WERI-Rb-1 (cell line): ENCODE data around the gene ANKRD44.
"Not testable (repeated sequence)": the region's sequence is repeated elsewhere in the genome, so short reads cannot be mapped to it uniquely, and the experiment has no call there.

ENCODE experiments used
- DNase-seq: peaks from one replicate; pipeline ENCODE4 v3.0.0-alpha.2; 2020
- H3K27ac ChIP-seq: fragments of 250-450 bp; sonication (Bioruptor Pico); 2 replicates; pipeline ENCODE4 v1.5.1; 2020; ENCODE audit warnings: mild to moderate bottlenecking, moderate library complexity
- H3K27me3 ChIP-seq: fragments of 250-450 bp; sonication (Bioruptor Pico); 2 replicates; pipeline ENCODE4 v1.5.1; 2021; ENCODE audit warnings: mild to moderate bottlenecking, low read depth, moderate library complexity; ENCODE audit not compliant: insufficient read depth, severe bottlenecking
- H3K36me3 ChIP-seq: fragments of 250-450 bp; sonication (Bioruptor Pico); 2 replicates; pipeline ENCODE4 v1.5.1; 2020; ENCODE audit warnings: mild to moderate bottlenecking, moderate library complexity
- H3K4me3 ChIP-seq: 2 replicates; pipeline ENCODE4 v1.5.1; 2011; ENCODE audit warnings: low read depth, mild to moderate bottlenecking, control low read depth, low read length
- H3K9me3 ChIP-seq: fragments of 250-450 bp; sonication (Bioruptor Pico); 2 replicates; pipeline ENCODE4 v1.5.1; 2021; ENCODE audit warnings: mild to moderate bottlenecking, moderate library complexity; ENCODE audit not compliant: severe bottlenecking
- CTCF ChIP-seq: IDR thresholded peaks from 2 replicates; pipeline ENCODE4 v1.5.1; 2011; ENCODE audit warnings: low read depth, mild to moderate bottlenecking, control low read depth, inconsistent platforms, low read length

ANKRD44 gene

DNA sequence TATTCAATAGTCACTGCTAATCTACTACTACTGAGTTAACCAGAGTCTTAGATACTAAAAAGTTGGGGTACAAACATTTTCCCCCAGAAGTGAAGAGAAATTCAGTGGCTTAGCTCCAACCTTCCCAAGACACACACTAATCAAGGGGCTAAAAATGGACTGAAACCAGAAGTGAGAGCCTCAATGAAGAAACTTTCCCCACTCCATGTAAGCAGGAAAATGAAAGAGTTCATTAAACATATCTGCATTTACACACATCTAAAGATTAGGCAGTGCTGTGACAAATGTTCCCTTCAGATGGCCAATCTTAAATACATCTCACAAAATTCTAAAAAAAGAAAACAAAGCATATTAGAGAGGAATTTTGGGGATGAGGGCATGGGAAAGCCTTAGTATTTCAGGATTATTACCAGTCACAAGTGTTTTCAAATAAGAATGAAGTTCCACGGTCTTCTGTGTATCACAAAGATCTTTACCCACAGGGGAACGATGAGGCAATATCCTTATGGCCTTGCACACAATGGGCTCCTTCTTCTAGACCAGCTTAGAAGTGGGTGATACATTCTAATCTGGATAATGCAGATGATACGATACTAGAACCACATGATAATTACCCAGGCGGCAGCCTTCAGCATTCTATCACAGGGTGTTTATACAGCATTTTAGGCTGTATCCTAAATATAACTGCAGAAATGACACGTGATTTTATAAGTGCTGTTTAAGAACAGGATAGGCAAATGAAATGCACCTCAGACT is 17.1 kb downstream of the ANKRD44 start:
- no peak for TF ChIP-seq CTCF
- no peaks in the 10 kb centered on the region for H3K36me3 ChIP-seq
- H3K27me3 ChIP-seq: no peaks in the 10 kb centered on the region
- H3K9me3 ChIP-seq: no peaks in the 10 kb centered on the region
- no peak overlapping the region for H3K27ac ChIP-seq
- no peak overlapping the region for H3K4me3 ChIP-seq
- no peak for DNase-seq

- Histone ChIP-seq H3K4me3 (no peak overlapping the region), H3K27ac (no peak overlapping the region), H3K9me3 (no peaks in the 10 kb centered on the region), H3K27me3 (no peaks in the 10 kb centered on the region), H3K36me3 (no peaks in the 10 kb centered on the region)
- TF ChIP-seq CTCF: no peak
- DNase-seq: no peak
These were observed 18.0 kb downstream of the ANKRD44 start for GRCh38 chr2:197292619-197293018.

DNA sequence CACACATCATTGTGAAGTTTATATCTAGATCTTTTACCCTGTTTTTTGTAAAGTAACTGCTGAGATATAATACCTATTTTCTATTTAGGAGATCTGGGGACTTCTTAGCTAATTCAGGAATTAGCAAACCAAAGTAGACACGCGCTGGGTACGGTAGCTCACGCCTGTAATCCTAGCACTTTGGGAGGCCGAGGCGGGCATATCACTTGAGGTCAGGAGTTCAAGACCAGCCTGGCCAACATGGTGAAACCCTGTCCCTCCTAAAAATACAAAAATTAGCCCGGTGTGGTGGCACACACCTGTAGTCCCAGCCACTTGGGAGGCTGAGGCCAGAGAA is 23.0 kb downstream of the ANKRD44 start:
- DNase-seq, H3K27ac ChIP-seq, H3K4me3 ChIP-seq, H3K36me3 ChIP-seq, H3K27me3 ChIP-seq, H3K9me3 ChIP-seq: not testable (repeated sequence)

DNA sequence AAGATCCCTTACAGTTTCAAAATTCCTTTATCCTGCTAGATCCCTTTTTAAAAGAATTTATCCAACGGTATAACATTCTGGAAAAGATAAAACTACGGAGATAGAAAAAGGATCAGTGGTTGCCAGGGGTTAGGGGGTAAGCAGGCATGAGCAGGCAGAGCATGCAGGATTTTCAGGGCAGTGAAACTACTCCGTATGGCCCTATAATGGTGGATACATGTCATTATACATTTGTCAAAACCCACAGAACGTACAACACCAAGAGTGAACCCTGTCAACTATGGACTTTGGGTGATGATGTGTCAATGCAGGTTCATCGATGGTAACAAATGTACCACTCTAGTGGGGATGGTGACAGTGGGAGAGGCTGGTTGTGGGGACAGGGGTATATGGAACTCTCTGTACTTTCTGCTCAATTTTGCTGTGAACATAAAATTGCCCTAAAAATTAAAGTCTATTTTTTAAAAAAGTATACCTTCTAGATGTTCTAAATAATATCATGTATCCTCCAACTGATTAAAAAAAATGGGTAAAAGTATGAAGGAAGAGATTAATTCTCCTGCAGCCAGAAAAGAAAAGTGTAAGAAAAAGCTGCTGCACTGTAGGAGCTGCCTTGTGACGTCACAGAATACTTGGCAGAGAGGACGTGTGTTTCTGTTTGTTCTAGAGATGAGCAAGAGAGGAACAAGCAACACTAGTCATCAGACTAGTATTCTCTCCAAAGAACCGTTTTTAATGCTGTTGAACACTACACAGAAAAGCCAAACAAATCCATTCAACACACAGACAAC is 23.6 kb downstream of the ANKRD44 start:
- Histone ChIP-seq H3K27me3 (no peaks in the 10 kb centered on the region), H3K27ac (no peak overlapping the region), H3K36me3 (no peaks in the 10 kb centered on the region), H3K4me3 (no peak overlapping the region), H3K9me3 (no peaks in the 10 kb centered on the region)
- no peak for TF ChIP-seq CTCF
- no peak for DNase-seq

- Histone ChIP-seq H3K9me3 (no peaks in the 10 kb centered on the region), H3K27me3 (no peaks in the 10 kb centered on the region), H3K27ac (no peak overlapping the region), H3K36me3 (no peaks in the 10 kb centered on the region), H3K4me3 (no peak overlapping the region)
- TF ChIP-seq CTCF: no peak
- DNase-seq: no peak
These were observed 25.2 kb downstream of the ANKRD44 start for GRCh38 chr2:197285361-197285760.

GRCh38 chr2:197284956-197285355 is 25.6 kb downstream of the ANKRD44 start:
- Histone ChIP-seq H3K36me3 (no peaks in the 10 kb centered on the region), H3K27ac (no peak overlapping the region), H3K9me3 (no peaks in the 10 kb centered on the region), H3K4me3 (no peak overlapping the region), H3K27me3 (no peaks in the 10 kb centered on the region)
- no peak for TF ChIP-seq CTCF
- no peak for DNase-seq
